ENCODE data around the gene SULT2B1.
A peak's percentile ranks its signal among the peaks of the same experiment; 100 is the strongest.
"Not testable (repeated sequence)": the region's sequence is repeated elsewhere in the genome, so short reads cannot be mapped to it uniquely, and the experiment has no call there.

Gene SULT2B1

DNA sequence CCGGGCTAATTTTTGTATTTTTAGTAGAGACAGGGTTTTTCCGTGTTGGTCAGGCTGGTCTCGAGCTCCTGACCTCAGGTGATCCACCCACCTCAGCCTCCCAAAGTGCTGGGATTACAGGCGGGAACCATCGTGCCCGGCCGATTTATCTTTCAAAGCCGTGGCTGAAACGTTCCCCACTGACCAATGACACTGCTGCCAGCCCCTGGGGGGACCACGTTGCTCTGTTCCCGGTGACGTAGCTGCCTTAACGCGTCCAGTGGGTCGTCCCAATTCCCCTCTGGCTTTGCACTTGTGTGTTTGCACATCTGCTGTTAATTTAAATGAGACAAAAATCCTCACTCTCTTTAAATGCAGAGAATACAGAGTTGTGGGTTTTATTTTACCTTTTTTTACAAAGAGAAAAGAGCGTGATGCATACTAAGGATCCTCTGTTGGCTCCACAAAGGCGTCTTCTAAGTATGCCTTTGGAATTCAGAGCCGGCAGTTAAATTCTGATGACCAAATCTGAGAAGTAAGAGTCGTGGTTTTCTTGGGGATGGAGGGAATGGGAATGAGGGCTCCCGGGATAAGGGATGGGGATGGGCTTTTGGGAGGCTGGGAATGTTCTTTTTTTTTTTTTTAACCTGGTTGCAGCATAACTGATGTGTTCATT lies 21.8 kb upstream of the SULT2B1 start:
- no peak for DNase-seq

- no peak for DNase-seq
Measured at GRCh38 chr19:48530770-48531169, 21.2 kb upstream of the SULT2B1 start.

GRCh38 chr19:48533770-48534169 lies 18.2 kb upstream of the SULT2B1 start:
- DNase-seq = no peak

DNA sequence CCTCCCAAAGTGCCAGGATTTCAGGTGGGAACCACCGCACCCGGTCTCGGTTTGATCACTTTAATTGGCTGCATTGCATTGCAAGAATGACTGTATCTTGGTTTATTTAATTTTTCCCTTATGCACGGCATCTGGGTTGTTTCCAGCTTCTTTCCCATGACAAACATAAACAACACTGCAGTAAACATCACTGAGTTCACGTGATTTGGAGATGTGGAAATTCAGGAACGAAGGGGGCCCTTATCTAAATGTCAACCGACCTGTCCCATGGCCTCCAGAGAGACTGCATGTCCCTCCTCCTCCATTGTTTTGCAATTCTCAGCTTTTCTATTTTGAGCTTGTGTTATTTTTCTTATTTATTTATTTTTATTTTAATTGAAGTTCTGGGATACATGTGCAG lies 14.4 kb upstream of the SULT2B1 start:
- no peak for DNase-seq

- DNase-seq = not testable (repeated sequence)
Measured at GRCh38 chr19:48538057-48538456, 13.9 kb upstream of the SULT2B1 start.

DNA sequence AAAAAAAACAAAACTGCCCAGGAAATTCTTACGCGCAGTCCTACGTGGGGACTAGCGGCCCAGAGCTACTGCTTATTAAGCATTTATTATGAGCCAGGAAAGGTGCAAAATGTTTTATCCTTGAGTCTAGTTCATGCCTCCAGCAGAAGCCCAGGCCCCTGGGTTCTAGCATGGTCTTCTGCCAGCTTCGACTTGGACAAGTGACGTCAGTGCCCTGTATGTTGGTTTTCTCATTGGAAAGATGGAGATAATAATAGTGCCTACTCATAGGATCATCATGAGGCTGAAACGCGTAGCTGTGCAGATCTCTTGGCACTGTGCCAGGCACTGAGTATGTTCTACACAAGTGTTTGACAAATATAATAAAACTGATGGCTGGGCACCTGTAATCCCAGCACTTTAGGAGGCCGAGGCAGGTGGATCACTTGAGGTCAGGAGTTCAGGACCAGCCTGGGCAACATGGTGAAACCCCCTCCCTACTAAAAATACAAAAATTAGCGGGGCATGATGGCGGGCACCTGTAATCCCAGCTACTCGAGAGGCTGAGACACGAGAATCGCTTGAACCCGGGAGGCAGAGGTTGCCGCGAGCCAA lies 12.4 kb upstream of the SULT2B1 start:
- DNase-seq = no peak

DNA sequence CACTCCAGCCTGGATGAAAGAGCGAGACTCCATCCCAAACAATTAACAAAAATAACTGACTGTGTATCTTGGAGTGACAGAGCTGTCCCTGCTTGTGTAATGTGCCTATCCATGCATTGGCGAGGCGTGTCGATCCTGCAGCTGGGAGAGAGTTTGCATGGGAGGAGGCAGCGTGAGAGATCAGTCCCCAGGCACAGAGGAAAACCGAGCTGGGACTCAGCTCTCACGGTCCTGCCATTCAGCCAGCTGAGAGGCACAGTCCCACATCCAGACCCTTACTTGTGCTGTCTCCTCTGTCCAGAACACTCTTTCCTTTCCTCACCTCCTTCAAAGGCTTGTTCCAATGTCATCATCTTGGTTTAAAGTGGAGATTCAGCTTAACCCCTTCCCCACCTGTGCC lies 11.9 kb upstream of the SULT2B1 start:
- DNase-seq = no peak

DNA sequence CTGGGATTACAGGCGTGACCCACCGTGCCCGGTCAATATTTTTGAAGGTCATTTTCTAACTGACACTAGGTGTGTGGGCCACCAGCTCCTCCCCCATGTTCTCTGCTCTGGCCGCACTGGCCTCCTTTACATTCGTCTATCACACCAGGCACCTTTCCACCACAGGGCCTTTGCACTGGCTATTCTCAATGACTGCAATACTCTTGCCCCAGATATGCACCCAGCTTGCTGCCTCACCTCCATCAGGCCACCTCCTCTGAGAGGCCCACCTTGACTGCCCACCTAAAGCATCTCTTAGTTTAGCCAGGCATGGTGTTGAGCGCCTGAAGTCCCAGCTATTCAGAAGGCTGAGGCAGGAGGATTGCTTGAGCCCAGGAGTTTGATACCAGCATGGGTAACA lies 10.2 kb upstream of the SULT2B1 start:
- DNase-seq = no peak

- no peak for DNase-seq
Measured at GRCh38 chr19:48543121-48543710, 8.8 kb upstream of the SULT2B1 start.

GRCh38 chr19:48544856-48545750 lies 6.9 kb upstream of the SULT2B1 start:
- DNase-seq = no peak

DNA sequence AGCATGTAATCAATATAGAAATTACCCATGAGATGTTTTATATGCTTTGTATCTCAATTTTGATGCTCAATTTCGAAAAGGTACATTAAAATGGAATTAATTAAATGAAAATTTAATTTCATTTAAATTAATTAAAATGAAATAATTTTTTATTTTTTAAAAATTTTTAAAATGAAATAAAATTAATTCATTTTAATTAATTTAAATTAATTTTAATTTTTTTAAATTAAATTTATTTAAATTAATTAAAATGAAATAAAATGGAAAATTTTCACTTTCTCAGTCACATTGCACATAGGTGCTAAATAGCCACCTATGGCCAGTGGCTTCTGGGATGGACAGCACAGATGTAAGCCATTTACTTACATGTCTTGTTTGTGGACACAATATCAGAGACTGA lies 4.2 kb upstream of the SULT2B1 start:
- no peak for DNase-seq

DNA sequence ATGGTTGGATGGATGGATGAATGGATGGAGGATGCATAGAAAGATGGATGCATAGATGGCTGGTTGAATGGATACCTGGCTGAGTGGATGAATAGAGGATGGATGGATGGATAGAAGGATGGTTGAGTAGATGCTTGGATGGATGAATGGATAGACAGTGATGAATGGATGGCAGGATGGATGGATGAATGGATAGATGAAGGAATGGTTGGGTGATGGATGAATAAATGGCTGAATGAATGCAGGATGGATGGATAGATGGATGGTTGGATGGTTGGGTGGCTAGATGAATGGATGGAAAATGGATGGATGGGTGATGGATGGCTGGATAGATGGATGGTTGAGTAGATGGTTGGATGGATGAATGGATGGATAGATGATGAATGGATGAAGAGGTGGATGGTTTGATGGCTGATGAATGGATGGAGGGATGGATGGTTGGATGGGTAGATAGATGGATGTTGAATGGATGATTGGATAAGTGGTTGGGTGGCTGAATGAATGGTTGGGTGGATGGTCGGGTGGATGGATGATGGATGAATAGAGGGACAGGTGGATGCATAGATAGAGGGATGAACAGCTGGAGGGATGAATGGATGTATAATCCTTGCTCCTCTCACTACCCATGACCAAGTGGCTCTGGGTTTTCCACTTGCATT lies 3.6 kb upstream of the SULT2B1 start:
- DNase-seq = no peak

- no peak for DNase-seq
Measured at GRCh38 chr19:48549380-48549779, 2.6 kb upstream of the SULT2B1 start.

DNA sequence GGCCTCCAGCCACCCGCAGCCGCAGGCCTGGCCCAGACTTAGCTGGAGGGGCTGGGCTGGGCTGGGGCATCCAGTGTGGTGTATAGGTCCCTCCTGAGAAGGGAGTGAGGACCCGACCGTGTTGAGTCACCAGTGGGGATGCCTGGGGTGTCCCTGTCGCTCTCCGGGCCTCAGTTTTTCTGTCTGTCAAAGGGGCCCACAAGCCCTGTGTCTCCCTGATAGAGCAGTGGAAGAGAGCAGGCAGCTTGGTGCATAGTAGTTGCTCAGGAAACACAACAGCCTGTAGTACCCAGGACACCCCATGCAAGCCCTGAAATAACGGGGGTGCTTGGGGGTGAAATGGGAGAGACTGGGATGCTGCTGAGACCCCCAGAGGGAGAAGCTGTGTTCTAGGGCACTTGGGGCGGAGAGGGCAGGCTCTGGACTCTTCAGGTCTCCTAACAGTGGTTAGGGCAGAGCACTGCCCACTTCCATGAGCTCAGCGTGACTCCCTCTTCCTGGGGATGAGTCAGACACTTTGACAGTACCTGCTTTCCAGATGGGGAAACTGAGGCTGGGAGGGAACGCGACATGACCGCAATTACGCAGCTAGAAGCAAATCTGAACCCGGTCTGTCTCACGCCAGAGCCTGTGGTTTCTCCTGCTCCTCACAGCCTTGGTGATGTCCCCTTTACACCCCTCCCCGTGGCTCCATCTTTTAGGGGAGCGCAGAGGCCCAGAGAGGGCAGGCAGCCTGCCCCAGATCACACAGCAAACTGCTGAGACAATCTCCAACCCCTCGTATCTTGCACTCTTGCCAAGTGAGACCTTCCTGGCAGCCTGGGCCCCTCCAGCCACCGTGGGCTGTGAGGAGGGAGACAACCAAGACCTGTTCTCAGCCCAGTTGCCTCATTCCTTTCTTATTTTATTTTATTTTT lies 692 bp downstream of the SULT2B1 start:
- DNase-seq = no peak

- DNase-seq = no peak
Measured at GRCh38 chr19:48553676-48554384, 1.9 kb downstream of the SULT2B1 start.

- DNase-seq = no peak
Measured at GRCh38 chr19:48554385-48555091, 2.6 kb downstream of the SULT2B1 start.

DNA sequence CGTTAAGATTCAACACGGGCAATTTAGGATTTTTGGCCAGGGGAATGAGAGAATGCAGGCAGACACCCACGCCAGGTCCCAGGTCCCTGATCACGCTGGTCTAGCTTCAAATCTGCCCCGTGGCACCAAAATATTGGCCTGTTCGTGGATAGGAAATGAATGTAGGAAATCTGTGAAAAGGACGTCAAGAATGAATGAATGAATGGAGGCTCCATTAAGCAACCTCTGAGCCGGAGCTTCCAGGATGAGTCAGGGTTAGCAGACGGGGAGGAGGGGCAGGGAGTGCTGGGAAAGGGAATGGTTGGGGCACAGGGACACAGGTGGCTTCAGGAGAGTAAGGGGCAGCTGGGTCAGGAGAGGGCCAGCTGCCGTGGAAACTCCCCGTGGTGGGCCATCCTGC lies 4.2 kb downstream of the SULT2B1 start:
- DNase-seq = no peak

- DNase-seq = no peak
Measured at GRCh38 chr19:48556825-48557224, 4.9 kb downstream of the SULT2B1 start.

DNA sequence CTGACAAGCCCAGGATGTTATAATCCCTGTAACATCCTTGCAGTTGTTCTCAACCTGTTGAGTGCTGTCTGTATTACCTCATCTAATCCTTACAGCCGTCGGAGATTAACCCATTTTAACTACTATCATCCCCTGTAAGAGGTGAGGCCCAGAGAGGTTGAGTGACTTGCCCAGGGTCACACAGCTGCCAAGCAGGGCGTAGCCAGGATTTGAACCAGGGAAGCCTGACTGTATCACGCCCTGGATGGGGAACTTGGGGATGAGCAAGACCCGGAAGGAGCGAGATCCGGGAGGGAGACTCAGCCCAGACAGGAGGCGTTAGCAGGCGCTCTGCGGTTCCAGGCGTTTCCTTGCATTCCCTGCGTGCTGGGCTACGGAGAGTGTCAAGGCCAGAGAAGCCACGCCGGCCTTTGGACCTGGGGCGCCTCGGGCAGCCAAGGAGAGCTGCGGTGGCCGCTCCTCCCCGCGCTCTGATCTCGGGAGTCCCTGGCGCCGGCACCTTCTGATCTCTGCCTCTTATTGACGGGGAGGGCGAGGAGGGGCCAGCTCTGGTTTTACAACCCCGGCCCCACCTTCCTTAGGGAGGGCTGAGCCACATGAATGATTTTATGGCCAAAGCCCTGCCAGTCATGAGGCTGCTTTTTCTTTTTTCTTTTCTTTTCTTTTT lies 6.2 kb downstream of the SULT2B1 start:
- DNase-seq = no peak

GRCh38 chr19:48560095-48560530 lies 8.1 kb downstream of the SULT2B1 start:
- DNase-seq = peak; percentile 3
